ENCODE results near the gene APOC3. TPM values are rescaled to one million over a fixed set of nuclear protein-coding genes. Genes with fewer than 3 reads are reported as not detected.

The APOC3 gene
- total and polyA plus RNA-seq, 2 of the 4 experiments (the other 2 are of a cell fraction), result not detected

DNA sequence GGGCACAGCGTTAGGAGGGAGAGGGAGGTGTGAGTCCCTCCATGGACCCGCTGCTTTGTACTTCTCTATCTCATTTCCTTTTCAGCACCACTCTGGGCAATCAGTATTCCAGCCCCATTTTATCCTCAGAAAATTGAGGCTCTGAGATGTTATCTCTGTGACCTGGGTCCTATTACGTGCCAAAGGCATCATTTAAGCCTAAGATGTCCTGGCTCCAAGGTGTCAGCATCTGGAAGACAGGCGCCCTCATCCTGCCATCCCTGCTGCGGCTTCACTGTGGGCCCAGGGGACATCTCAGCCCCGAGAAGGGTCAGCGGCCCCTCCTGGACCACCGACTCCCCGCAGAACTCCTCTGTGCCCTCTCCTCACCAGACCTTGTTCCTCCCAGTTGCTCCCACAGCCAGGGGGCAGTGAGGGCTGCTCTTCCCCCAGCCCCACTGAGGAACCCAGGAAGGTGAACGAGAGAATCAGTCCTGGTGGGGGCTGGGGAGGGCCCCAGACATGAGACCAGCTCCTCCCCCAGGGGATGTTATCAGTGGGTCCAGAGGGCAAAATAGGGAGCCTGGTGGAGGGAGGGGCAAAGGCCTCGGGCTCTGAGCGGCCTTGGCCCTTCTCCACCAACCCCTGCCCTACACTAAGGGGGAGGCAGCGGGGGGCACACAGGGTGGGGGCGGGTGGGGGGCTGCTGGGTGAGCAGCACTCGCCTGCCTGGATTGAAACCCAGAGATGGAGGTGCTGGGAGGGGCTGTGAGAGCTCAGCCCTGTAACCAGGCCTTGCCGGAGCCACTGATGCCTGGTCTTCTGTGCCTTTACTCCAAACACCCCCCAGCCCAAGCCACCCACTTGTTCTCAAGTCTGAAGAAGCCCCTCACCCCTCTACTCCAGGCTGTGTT is 829 bp upstream of the APOC3 start:
- no peak overlapping the region for H4K8ac ChIP-seq (ENCODE audit: low read depth in 2 of 2, low read length in 2 of 2)
- H3K9me1 ChIP-seq (ENCODE audit: insufficient read depth, low read length), result no peaks in the 10 kb centered on the region
- H3K4ac ChIP-seq (ENCODE audit: low read depth, low read length), result no peak overlapping the region
- H2AK5ac ChIP-seq (ENCODE audit: low read depth, low read length), result no peak overlapping the region
- no peak overlapping the region for H3K9ac ChIP-seq (ENCODE audit: low read depth, low read length)
- no peaks in the 10 kb centered on the region for H3K9me3 ChIP-seq (ENCODE audit: control insufficient read depth, insufficient read depth, low read length)
- no peak overlapping the region for H3K4me2 ChIP-seq (ENCODE audit: low read depth, low read length)
- H4K5ac ChIP-seq (ENCODE audit: low read depth, low read length), result no peak overlapping the region
- no peak overlapping the region for H2BK120ac ChIP-seq (ENCODE audit: low read depth, low read length)
- H2BK20ac ChIP-seq (ENCODE audit: low read depth, low read length), result no peak overlapping the region
- H3K27me3 ChIP-seq (ENCODE audit: control insufficient read depth, insufficient read depth, low read length), result peaks cover 8% of the 10 kb centered on the region; the same call in 1 of the 2 replicates
- no peak overlapping the region for H4K91ac ChIP-seq (ENCODE audit: insufficient read depth, low read depth, low read length)
- dilution Hi-C loops (cut with HindIII; ENCODE audit: low sequenced_read_pairs, unreplicated experiment) (no loop called here), in situ Hi-C loops (cut with MboI; ENCODE audit: low sequenced_read_pairs) (no loop called here), intact Hi-C loops (cut with micrococcal nuclease) (no loop called here)
- H3K36me3 ChIP-seq (ENCODE audit: control insufficient read depth, insufficient read depth, low read length), result no peaks in the 10 kb centered on the region
- H2BK15ac ChIP-seq (ENCODE audit: low read depth, low read length), result no peak overlapping the region
- no peak overlapping the region for H3K14ac ChIP-seq (replicated peaks; ENCODE audit: low read depth, low read length)
- no peak for DNase-seq
- no peaks in the 10 kb centered on the region for H4K20me1 ChIP-seq (ENCODE audit: insufficient read depth, low read length)
- H3K79me1 ChIP-seq (ENCODE audit: low read depth in 1 of 2, low read length in 2 of 2), result no peaks in the 10 kb centered on the region
- no peak overlapping the region for H3K56ac ChIP-seq (ENCODE audit: extremely low read depth, insufficient read depth, low read length)
- H3K4me3 ChIP-seq (ENCODE audit: insufficient read depth, low read depth, low read length), result no peak overlapping the region
- WGBS, 2 experiments (ENCODE audit: extremely low coverage in 2 of 2, insufficient read length in 1 of 2), result 94% methylated on average over 2 of the region's 16 CpGs; no CpG with 5 or more reads in 1 of the 2 experiments
- CTCF ChIA-PET, result no interaction called here
- TF ChIP-seq MXI1 (IDR thresholded peaks at IDR 0.05; ENCODE audit: borderline replicate concordance, low read depth, low read length) (no peak), MAFK (IDR thresholded peaks at IDR 0.05; ENCODE audit: low read depth, low read length) (no peak), NFE2L2 (IDR thresholded peaks at IDR 0.05; ENCODE audit: low read depth, low read length) (no peak), CEBPB (IDR thresholded peaks at IDR 0.05; ENCODE audit: low read depth, low read length) (no peak), CHD1 (IDR thresholded peaks at IDR 0.05; ENCODE audit: low read depth, low read length) (no peak), POLR2A (IDR thresholded peaks at IDR 0.05; ENCODE audit: low read depth, low read length) (no peak), RFX5 (IDR thresholded peaks at IDR 0.05; ENCODE audit: low read depth, low read length) (no peak), RCOR1 (IDR thresholded peaks at IDR 0.05; ENCODE audit: insufficient replicate concordance, low read length) (no peak), BHLHE40 (IDR thresholded peaks at IDR 0.05; ENCODE audit: low read depth, low read length) (no peak), CTCF (conservative IDR thresholded peaks at IDR 0.05; ENCODE audit: low read depth, low read length) (no peak)
- TF ChIP-seq, protein P1, sequence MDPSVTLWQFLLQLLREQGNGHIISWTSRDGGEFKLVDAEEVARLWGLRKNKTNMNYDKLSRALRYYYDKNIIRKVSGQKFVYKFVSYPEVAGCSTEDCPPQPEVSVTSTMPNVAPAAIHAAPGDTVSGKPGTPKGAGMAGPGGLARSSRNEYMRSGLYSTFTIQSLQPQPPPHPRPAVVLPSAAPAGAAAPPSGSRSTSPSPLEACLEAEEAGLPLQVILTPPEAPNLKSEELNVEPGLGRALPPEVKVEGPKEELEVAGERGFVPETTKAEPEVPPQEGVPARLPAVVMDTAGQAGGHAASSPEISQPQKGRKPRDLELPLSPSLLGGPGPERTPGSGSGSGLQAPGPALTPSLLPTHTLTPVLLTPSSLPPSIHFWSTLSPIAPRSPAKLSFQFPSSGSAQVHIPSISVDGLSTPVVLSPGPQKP (IDR thresholded peaks at IDR 0.05; ENCODE audit: borderline replicate concordance, low read depth, low read length), result no peak
- H3K4me1 ChIP-seq (ENCODE audit: control insufficient read depth, insufficient read depth, low read length), result peaks cover 4% of the 10 kb centered on the region; the same call in 1 of the 2 replicates
- no peak overlapping the region for H3K18ac ChIP-seq (ENCODE audit: low read depth, low read length)
- H2BK5ac ChIP-seq (ENCODE audit: low read depth, low read length, poor library complexity, severe bottlenecking), result no peak overlapping the region
- H3K27ac ChIP-seq (ENCODE audit: insufficient read depth, low read length), result no peak overlapping the region
- no peak overlapping the region for H2AK9ac ChIP-seq (replicated peaks; ENCODE audit: low read depth, low read length, poor library complexity)
- H3K23ac ChIP-seq (ENCODE audit: low read depth, low read length), result no peak overlapping the region
- ATAC-seq (ENCODE audit: low read depth), result peak; percentile 37
- H2AFZ ChIP-seq (replicated peaks; ENCODE audit: low read length, poor library complexity), result no peak overlapping the region
- no TSS peak for BruUV-seq (replicated peaks)
- POLR2A ChIA-PET (ENCODE audit: unreplicated experiment), result no interaction called here
